GM18873 (cell line): ENCODE measurements around the gene SEC11A.
"Not testable (repeated sequence)": the region's sequence is repeated elsewhere in the genome, so short reads cannot be mapped to it uniquely, and the experiment has no call there.

Experiments used
- ATAC-seq: cut with Tn5 transposase; IDR thresholded peaks from one replicate; pipeline ENCODE4 v1.9.1; 2021; ENCODE audit warnings: mild to moderate bottlenecking, moderate library complexity, moderate number of reproducible peaks; ENCODE audit not compliant: unreplicated experiment, low FRiP score

Gene SEC11A

DNA sequence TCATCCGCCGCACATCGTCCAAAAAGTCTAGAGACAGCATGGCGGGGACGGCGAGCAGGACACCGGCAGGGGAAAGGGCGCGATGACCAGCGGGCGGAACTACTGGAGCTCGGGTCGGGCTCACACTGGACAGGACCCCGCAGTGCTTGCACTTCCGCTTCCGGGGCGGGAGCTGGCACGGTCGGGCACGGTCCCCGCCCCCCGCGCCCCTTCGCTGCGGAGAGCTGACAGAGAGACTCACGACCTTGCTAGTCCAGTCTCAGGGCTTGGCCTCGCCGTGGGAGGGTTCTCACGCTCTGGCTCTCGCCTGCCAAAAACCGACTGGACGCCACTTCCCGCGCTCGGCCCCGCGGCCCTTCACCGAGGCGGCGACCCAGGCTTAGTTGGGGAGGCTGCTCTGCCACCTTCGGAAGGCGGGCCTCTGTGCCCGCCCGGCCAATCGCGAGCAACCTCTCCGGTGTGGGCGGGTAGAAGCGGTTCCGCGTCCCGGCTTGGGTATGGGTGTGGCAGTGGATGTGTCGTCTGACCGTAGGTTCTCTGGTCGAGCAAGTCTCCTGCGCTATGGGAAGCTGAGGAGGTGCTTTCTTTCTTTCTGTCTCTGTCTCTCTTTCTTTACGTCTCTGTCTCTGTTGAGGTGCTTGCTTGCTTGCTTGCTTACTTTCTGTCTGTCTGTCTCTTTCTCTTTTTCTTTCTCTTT lies at the start of gene SEC11A:
Gene SEC11A (minus strand): TSS at position 104 of the 697 bp plus-strand sequence. CDS start 64 bp downstream, at position 40.
- ATAC-seq, result peak; percentile 84

DNA sequence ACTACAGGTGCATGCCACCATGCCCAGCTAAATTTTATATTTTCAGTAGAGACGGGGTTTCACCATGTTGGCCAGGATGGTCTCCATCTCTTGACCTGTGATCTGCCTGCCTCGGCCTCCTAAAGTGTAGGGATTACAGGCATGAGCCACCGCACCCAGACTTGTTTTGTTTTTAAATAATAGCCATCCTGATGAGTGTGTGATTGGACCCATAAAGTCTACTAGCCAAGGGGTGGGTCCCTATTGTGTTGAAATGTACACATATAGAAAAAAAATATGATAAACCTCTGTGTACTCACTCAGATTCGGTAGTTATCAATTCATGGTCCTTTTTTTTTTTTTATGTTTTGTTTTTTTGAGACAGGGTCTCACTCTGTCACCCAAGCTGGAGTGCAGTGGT lies 49.7 kb upstream of the SEC11A start:
- no peak for ATAC-seq

DNA sequence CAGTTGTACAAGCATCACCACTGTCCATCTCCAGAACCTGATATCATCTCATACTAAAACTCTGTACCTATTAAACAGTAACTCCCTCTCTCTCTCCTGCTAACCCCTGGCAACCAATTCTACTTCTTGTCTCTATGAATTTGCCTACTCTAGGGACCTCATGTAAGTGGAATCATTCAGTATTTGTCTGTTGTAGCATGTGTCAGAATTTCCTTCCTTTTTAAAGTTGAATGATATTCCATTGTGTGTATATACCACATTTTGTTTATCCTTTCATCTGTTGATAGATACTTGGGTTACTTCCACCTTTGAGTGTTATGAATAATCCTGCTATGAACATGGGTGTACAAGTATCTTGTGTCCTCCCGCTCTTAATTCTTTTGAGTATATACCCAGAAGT lies 49.0 kb upstream of the SEC11A start:
- no peak for ATAC-seq

DNA sequence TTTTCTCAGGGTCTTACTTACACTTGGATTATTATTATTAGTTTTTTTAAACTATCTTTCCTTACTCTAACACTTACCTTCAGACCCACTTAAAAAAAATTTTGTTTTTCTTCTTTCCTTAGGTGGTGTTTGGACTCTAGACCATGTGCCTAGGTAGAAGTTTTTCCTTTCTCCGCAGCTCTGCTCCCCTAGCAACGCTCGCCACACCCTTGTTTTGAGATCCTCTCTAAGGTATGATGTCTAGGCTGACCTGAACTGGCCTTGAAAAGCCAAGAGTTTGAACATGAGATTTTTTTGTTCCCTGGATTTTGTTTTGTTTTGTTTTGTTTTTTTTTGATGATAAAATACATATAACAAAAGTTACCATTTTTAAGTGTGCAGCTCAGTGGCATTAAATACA lies 48.6 kb upstream of the SEC11A start:
- no peak for ATAC-seq

DNA sequence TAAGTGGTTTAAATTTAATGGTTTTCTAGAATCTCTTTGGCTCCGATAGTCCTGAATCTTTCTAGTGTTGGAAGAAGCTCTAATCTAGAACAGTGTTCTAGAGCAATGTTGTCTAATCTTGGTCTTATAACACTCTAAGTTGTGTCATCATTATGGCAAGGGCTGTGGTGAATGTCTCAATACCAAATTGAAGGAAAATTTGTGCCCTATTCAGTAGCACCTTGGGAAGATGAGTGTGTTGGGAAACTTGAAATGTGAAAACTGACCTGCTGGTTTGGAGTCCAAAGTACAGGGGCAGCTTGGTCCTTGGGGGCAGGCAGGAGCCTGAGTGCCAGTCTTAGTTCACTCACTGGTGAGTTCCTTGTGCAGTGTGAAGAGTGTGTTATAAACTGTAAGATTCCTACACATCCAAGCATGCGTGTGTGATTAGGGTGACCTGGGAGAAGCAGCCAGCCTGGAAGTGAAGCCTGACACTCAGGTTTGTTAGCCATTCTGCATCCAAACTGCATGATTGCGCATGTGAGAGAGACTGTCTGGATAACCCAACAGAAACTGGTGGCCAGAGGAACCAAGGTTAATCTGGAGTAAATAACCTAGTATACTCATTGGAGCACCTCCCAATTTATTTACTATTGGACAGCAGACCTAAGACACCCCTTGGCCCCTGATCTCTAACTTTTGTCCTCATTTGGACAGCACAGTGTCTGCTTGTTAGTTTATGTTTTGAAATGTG lies 47.1 kb upstream of the SEC11A start:
- no peak for ATAC-seq

DNA sequence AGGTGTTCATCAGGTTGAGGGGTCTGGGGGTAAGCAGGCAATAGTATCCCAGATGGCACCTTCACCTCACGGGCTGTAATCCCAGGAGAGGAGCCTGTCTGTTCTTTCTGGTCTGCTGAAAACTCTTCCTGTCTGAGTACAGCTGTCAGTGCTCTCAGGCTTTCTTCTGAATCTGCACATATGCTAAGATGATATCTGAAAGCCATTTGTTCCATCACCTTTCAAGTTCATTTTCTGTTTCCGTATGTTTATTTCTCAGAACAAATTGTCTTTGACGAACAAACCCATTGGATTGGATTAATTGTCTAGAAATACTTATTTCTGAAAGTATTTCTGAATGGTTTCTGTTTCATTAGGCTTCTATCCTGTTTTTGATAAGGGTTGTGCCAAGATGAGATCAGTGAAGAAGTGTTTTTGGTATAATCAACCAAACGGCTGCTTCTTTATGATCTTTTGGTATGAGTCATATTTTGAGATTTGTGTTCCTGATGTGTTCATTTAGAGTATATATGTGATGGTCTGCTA lies 45.7 kb upstream of the SEC11A start:
- no peak for ATAC-seq

DNA sequence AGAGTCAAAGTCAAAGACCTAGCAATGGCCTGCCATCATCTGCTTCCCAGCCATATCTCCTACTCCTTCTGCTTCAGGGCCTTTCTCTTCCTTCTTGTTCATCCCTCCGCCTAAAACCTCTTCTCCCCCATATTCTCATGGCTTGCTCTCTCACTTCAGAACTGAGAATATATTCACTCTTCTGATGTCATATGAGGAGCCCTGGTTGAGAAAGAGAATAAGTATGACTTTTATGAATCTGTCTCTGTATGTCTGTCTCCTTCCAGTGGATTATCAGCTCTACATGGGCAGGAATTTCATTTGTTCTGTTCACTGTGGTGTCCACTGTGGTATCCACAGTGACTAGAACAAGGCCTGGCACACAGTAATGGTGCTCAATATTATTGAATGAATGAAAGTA lies 44.3 kb upstream of the SEC11A start:
- ATAC-seq, result no peak

DNA sequence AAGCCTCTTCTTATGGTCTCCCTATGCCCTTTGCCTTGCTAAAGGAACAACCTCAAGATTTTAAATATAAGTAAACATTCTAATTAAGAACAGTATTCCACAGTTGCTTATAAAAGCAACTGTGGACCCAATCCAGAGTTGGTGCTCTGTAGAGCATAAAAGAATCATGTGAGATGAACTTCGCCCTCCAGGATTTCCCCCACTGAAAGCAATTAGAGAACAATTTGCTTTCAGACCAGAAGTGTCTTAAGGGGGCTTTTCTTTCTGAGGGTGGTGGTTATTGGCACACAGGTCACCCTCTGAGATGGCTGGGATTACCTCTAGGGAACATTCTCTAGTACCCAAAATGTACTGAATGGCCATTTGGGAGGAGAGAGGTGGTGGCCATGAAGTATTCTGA lies 43.1 kb upstream of the SEC11A start:
- no peak for ATAC-seq

DNA sequence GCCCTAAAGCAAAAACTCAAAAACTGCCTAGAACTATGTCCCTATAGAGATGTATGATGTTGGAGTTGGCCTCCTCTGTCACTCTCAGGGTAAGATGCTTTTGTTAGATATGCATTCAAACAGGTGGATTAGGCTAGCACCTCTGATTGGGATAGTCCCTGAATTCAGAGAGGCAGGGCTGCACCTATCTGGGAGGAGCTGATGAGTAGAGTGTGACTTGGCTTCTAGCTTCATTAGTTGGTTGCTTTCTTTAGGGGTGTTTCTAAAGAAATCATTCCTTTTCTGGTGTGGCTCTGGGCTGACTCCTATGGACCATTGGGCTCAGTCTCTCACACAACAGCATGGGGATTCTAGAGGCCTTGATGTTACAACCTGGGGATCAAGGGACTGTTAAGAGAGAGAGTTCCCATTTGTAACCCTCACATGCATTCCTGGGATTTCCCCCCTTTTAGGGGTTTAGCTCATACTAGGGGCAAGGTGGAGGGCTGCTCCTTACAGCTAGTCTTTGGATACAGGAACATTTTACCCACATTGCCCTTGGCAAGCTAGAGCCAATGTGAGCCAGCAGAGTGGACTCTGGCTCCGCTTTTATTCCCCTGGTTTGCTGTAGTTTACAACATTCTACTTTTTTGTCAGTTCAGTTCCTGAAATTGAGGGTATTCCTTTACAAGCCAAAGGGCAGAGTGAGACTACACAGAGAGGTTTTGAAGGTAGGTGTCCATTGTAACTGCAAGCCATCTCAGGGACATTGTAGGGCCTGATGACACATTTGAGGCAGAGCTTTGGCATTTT lies 40.0 kb upstream of the SEC11A start:
- ATAC-seq, result no peak

DNA sequence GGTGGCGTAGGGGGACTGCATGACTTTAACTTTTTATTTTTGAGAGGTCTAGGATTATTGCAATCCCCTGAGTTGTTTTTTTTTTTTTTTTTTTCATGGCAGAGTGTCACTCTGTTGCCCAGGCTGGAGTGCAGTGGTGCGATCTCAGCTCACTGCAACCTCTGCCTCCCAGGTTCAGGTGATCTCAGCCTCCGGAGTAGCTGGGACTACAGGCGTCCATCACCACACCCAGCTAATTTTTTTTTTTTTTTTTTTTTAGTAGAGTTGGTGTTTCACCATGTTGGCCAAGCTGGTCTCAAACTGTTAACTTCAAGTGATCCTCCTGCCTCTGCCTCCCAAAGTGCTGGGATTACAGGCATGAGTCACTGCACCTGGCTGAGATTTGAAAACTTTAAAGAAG lies 39.0 kb upstream of the SEC11A start:
- not testable (repeated sequence) for ATAC-seq

DNA sequence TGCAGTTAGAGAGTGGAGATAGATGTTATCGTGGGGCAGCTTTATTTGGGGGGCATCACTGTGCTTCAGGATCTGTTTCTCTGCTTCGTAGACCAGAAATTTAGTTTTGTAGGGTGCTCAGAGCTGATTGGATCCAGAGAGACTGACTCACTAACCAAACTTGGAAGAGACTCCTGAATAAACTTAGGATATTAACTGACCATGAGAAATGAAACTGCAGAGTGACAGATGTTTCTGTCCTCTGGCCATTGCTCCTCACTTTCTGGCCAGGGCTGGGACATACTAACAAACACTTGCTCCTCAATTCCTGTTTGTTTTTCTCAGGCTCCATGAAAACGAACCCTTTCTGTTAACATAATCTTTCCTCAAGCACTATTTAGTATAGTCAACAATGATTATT lies 36.8 kb upstream of the SEC11A start:
- ATAC-seq, result no peak

DNA sequence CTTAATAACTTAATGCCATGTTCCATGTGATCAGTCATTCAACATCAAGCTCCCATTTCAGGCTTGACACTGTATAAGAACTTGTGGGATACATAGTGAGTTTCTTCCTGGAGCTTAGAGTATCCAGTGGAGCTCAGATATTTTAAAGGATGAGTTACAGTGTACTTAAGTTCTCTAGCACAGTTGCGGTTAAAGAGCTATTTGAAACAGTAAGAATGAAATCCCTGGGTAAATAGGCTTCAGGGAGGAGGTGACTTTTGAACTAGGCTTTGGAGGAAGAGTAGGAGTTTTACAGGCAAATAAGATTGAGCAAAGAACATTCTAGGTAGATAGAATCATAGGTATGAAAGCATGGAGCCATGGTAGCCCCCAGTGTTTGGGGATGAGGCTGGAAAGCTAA lies 36.3 kb upstream of the SEC11A start:
- no peak for ATAC-seq

DNA sequence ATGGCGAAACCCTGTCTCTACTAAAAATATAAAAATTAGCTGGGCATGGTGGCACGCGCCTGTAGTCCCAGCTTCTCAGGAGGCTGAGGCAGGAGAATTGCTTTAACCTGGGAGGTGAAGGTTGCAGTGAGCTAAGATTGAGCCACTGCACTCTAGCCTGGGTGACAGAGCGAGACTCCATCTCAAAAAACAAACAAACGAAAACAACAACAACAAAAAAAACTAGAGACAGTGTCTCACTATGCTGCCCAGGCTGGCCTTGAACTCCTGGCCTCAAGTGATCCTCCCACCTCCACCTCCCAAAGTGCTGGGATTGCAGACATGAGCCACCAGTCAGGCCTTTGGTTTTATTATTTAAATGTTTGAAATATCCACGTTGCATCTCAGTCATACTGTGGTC lies 35.8 kb upstream of the SEC11A start:
- ATAC-seq, result not testable (repeated sequence)

DNA sequence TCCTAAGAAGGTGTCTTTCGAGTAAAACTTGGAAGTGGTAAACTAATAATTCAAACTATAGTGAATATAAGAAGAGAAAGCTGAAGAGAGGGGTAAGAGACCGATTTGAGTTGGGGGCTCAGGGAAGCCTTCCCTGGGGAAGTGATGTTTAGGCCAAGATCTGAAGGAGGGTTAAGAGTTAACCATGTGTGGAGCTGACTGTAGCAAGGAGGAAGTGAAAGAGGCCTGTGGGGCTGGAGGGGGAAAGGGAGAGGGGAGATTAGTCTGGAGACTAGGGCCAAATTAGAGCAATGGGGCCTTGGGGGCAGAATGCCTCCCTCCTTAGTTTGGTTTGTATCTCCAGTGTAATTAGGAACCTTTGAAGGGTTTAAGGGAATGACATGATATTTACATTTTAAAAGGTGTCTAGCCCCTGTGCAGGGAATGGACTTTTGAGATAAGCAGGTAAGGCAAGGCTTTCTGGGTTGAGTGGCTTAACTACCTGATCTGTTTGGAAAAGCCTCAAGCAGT lies 34.7 kb upstream of the SEC11A start:
- ATAC-seq, result no peak

DNA sequence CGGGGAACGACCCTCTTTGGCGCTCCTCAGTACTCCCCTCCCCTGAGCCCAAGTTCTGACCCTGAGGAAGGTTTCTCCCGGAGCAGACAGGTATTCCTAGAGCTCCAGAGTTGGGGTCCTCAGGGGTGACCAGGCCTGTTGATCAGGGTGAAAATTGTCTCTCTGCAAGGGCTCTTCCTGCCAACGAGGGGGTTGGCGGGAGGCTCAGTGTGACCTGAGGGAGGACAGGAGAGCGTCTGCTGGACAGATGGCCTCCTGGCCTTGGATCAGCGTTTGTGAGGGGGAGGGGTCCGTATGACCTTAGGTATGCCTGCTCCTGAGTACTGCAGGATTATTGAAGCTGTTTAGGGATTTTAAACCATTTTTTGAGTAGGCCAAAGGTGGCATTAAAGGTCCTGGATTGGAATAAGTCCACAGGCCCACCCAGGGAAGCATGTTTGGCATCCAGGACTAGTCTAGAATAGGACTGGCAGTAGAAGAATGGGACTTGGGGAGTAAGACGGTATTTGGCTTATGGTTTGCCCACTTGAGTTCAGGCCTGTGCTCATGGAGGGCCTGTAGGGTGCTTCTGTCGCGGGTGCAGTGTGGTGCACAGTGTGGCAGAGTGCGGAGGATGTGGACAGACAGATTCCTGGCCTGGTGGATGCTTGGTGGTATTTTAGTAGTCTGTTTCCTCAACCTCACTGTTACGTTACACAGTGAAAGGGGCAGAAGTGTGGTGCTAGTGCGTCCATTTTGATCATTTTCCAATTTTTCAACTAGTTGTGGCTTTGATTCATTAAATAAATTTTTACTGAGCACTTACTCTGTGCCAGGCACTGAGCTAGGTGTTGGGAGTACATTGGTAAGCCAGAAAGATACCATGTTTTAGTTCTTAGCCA lies 33.4 kb upstream of the SEC11A start:
- peak; percentile 11 for ATAC-seq

DNA sequence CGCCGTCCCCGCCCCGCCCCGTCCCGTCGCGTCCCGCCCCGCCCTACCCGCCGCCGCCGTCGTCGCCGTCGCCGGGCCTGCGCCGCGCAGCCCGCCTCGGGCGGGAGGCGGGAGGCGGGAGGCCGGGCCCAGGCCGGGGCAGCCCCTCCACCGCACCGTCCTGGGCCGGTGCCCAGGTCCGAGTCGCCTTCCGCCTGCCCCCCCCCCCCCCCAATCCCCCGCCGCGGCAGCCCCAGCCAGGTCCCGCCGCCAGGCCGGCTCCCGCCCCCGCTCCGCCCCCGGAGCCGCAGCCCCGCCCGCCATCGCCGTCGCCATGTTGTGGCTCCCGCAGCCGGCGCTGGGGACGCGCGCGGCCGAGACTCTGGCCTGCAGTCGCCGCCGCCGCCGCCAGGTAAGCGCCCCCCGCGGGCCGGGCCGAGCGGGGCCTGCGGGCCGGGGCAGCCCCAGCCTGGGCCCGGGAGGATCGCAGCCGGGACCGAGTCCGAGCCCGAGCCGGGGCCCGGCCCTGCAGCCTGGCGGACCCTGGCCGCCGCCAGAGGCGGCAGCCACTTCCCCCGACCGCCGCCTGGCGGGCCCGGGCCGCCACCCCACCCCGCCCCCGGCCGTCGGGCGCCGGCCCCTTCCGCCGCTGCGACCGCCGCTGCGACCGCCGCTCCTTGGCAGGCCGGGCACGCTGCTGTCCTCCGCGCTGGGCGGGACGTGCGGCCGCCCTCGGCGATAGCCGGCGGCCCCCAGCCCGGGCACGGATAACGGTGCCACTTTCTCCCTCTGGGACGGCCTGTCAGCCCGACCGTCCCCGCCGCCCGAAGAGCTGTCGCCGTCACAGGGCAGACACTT lies 32.6 kb upstream of the SEC11A start, which contains the start of gene ZNF592:
Gene ZNF592 (plus strand): TSS at position 319 of the 837 bp plus-strand sequence. CDS start 34,084 bp downstream, outside the sequence.
- ATAC-seq, result peak; percentile 26

DNA sequence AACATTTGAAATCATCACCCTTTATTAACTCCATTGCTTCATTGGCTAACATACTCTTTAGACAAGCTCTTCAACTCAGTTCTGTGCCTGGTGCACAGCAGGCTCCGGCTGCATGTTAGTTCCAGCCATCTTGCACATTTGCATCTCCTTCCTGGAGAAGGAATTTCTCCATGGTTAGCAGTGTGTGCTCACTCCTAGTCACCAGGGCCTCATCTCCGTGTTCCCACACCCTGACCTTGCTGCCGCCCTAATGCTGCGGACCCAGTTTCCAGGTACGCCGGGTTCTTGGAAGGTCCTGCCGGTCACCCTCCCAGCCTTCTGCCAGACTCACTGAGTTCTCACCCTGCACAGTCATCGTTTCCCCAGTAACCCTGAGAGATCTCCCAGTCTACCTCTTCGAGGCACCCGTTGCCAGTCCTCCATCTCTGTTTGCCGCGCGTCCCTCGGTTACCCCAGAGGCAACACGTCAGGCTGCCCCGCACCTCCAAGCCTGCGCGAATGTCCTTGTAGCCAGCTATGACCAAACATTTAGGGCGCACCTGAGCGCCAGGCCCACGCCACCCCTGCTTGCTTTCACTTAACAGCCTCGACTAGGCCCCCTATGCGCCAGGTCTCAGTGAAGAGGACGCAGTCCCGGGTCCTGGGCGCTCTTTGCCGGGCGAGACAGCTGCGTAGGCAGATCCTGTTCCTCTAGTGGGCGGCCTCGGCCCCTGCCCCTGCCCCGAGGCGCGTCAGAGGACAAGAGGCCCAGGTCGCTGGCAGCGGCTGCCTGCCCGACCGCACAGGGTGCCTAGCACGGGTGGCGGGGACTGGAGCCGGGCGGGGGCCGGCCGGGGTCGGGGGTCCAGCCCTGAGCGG lies 31.7 kb upstream of the SEC11A start:
- ATAC-seq, result peak; percentile 28

DNA sequence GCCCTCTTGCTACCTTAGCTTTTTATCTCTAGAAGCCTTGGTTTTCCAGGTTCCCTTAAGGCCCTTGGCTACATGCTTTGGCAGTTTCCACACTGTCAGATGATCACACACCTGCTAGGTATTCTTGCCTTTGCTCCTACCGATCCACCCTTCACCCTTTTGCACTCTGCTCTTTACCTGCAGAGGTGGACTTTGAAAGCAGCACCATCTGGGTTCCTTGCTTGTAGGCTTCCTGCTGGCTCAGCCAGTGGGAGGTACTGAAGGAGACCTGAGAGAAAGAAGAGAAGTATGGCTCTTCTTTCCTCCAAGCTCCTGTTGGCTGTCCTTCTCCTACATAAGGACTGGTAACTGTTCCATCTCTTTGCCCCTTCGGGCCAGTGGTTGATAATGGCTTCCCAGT lies 25.2 kb upstream of the SEC11A start:
- no peak for ATAC-seq
